ENCODE measurements around the gene MEGF11. TPM values are rescaled to one million over a fixed set of nuclear protein-coding genes. Genes with fewer than 3 reads are reported as not detected.

The MEGF11 gene
- total RNA-seq, 1 experiment from 2014 or later: not detected

DNA sequence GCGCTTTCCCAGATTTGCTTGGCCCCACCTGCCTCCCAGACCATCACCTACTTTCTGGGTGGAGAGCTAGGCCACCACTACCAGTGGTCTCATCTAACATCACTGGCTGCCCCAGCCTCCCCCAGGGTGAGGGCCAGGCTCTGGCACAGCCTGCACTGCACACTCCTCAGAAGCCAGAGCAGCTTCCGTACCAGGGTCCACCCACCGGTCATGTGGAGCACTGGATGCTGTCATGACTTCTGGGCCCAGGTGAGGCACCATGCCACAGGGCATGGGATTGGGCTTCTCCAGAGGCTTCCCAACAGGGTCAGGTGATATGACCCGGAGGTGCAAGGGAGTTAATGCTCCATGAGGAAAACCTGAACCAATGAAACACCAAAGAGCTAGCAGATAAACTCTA, 14.0 kb downstream of the MEGF11 start:
- no peaks in the 10 kb centered on the region for H3F3A ChIP-seq (ENCODE audit: low read length, unreplicated experiment)
- POLR2A ChIA-PET (ENCODE audit: unreplicated experiment): no interaction called here
- no peak overlapping the region for H3K4me3 ChIP-seq (ENCODE audit: low read length)
- intact Hi-C loops (cut with micrococcal nuclease): no loop called here
- DNase-seq (no peak), ATAC-seq (no peak)
- H3K4me1 ChIP-seq (ENCODE audit: insufficient read depth, low read length): no peaks in the 10 kb centered on the region
- no peak overlapping the region for H3K9ac ChIP-seq (ENCODE audit: low read length)
- no peaks in the 10 kb centered on the region for H3K9me2 ChIP-seq (replicated peaks; ENCODE audit: low read length)
- TF ChIP-seq EZH2 (IDR thresholded peaks at IDR 0.05; ENCODE audit: low read length, unreplicated experiment) (no peak), CTCF (conservative IDR thresholded peaks at IDR 0.05; ENCODE audit: low read depth, low read length) (no peak), EZH2phosphoT487 (IDR thresholded peaks at IDR 0.05; ENCODE audit: borderline replicate concordance, low read length) (no peak)
- no peaks in the 10 kb centered on the region for H3K27me3 ChIP-seq (ENCODE audit: low read length)
- CTCF ChIA-PET: no interaction called here
- no peak overlapping the region for H3K4me2 ChIP-seq (ENCODE audit: low read length)
- no TSS peak for BruUV-seq (replicated peaks)
- H3K27ac ChIP-seq (ENCODE audit: low read length): no peak overlapping the region
- no peaks in the 10 kb centered on the region for H3K79me2 ChIP-seq (ENCODE audit: low read length)
- H2AFZ ChIP-seq (ENCODE audit: low read length): no peak overlapping the region
- H4K20me1 ChIP-seq (ENCODE audit: low read length): no peaks in the 10 kb centered on the region
- H3K36me3 ChIP-seq (ENCODE audit: low read depth, low read length): no peaks in the 10 kb centered on the region
- H3K9me3 ChIP-seq (ENCODE audit: low read length): no peaks in the 10 kb centered on the region

DNA sequence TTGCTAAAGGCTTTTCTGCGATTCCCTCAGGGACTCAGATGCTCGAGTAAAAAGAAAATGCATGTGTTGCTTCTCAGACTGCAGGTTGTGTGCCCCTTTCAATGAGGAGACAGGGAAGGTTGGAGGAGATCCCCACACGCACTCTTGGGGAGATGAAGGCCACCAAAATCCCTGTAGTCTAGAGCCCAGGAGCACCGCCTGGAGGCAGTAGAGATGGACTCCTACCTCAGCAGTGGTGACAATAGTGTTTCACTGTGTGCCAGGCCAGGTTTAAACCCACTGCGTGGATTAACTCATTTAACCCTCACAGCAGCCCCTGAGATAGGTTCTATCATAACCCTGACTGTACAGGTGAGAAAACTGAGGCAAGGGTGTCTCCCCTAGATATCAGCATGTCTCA, 15.2 kb downstream of the MEGF11 start:
- no peaks in the 10 kb centered on the region for H3K9me2 ChIP-seq (replicated peaks; ENCODE audit: low read length)
- DNase-seq (no peak), ATAC-seq (no peak)
- H3K4me3 ChIP-seq (ENCODE audit: low read length): no peak overlapping the region
- no peaks in the 10 kb centered on the region for H3K9me3 ChIP-seq (ENCODE audit: low read length)
- ChIA-PET POLR2A (ENCODE audit: unreplicated experiment) (no interaction called here), CTCF (no interaction called here)
- no peaks in the 10 kb centered on the region for H3K4me1 ChIP-seq (ENCODE audit: insufficient read depth, low read length)
- no peaks in the 10 kb centered on the region for H3K27me3 ChIP-seq (ENCODE audit: low read length)
- no peaks in the 10 kb centered on the region for H4K20me1 ChIP-seq (ENCODE audit: low read length)
- H3K79me2 ChIP-seq (ENCODE audit: low read length): no peaks in the 10 kb centered on the region
- TF ChIP-seq EZH2phosphoT487 (IDR thresholded peaks at IDR 0.05; ENCODE audit: borderline replicate concordance, low read length) (no peak), EZH2 (IDR thresholded peaks at IDR 0.05; ENCODE audit: low read length, unreplicated experiment) (no peak), CTCF (conservative IDR thresholded peaks at IDR 0.05; ENCODE audit: low read depth, low read length) (no peak)
- no peak overlapping the region for H3K9ac ChIP-seq (ENCODE audit: low read length)
- H2AFZ ChIP-seq (ENCODE audit: low read length): no peak overlapping the region
- BruUV-seq (replicated peaks): no TSS peak
- intact Hi-C loops (cut with micrococcal nuclease): no loop called here
- H3K27ac ChIP-seq (ENCODE audit: low read length): no peak overlapping the region
- no peaks in the 10 kb centered on the region for H3F3A ChIP-seq (ENCODE audit: low read length, unreplicated experiment)
- no peaks in the 10 kb centered on the region for H3K36me3 ChIP-seq (ENCODE audit: low read depth, low read length)
- no peak overlapping the region for H3K4me2 ChIP-seq (ENCODE audit: low read length)

GRCh38 chr15:66237513-66238235, 15.9 kb downstream of the MEGF11 start:
- Histone ChIP-seq H2AFZ (ENCODE audit: low read length) (no peak overlapping the region), H3K4me2 (ENCODE audit: low read length) (no peak overlapping the region), H3K79me2 (ENCODE audit: low read length) (no peaks in the 10 kb centered on the region), H3K4me1 (ENCODE audit: insufficient read depth, low read length) (no peaks in the 10 kb centered on the region), H3K9me3 (ENCODE audit: low read length) (no peaks in the 10 kb centered on the region), H3K9ac (ENCODE audit: low read length) (no peak overlapping the region), H3K36me3 (ENCODE audit: low read depth, low read length) (no peaks in the 10 kb centered on the region), H3K9me2 (replicated peaks; ENCODE audit: low read length) (no peaks in the 10 kb centered on the region), H3F3A (ENCODE audit: low read length, unreplicated experiment) (no peaks in the 10 kb centered on the region), H3K4me3 (ENCODE audit: low read length) (no peak overlapping the region), H3K27me3 (ENCODE audit: low read length) (no peaks in the 10 kb centered on the region), H4K20me1 (ENCODE audit: low read length) (no peaks in the 10 kb centered on the region), H3K27ac (ENCODE audit: low read length) (no peak overlapping the region)
- TF ChIP-seq EZH2 (IDR thresholded peaks at IDR 0.05; ENCODE audit: low read length, unreplicated experiment) (no peak), CTCF (conservative IDR thresholded peaks at IDR 0.05; ENCODE audit: low read depth, low read length) (no peak), EZH2phosphoT487 (IDR thresholded peaks at IDR 0.05; ENCODE audit: borderline replicate concordance, low read length) (no peak)
- no peak for ATAC-seq
- no TSS peak for BruUV-seq (replicated peaks)
- no peak for DNase-seq
- intact Hi-C loops (cut with micrococcal nuclease): no loop called here
- ChIA-PET POLR2A (ENCODE audit: unreplicated experiment) (no interaction called here), CTCF (no interaction called here)
